ENCODE results near the gene HOXD3.

DNA sequence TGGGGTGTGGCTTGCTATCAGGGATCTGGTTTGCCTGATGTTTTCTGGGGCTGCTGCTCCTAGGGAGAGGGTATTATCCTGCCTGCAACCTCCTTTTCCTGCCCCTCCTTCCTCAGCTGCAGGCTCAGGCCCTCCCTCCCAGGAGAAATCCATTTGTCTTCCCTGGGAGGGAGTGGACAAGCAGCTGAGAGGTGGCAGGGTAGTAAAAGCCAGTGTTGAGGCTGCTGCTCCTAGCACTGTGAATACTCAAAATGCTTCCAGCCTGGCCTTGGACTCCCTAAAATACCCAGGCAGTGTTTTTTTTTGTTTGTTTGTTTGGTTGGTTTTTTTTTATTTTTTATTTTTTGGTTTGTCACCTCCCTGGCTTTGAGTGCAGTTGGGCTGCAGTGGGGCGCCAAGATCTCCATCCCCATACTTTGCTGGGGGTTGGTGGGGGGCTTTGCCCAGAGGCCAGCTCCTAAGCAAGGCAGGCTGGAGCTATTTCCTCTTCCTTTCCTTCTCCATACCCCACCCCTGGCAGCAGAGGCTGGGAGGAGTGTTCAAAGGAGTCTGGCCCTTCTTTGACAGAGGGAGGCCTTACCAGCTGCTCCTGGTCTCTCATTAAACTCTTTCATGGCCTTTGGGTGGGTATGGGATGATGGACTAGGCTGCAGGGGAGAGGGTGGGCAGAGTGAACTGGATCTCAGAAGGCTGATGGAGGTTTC, 13.6 kb downstream of the HOXD3 start:
- TF ChIP-seq TAF1 (conservative IDR thresholded peaks at IDR 0.05), result no peak
- no peak for TF ChIP-seq GABPA (IDR thresholded peaks at IDR 0.05 in 1 of 2, conservative IDR thresholded peaks at IDR 0.05 in 1 of 2)
- no peak for TF ChIP-seq RAD21 (IDR thresholded peaks at IDR 0.05)
- TF ChIP-seq, protein P1, sequence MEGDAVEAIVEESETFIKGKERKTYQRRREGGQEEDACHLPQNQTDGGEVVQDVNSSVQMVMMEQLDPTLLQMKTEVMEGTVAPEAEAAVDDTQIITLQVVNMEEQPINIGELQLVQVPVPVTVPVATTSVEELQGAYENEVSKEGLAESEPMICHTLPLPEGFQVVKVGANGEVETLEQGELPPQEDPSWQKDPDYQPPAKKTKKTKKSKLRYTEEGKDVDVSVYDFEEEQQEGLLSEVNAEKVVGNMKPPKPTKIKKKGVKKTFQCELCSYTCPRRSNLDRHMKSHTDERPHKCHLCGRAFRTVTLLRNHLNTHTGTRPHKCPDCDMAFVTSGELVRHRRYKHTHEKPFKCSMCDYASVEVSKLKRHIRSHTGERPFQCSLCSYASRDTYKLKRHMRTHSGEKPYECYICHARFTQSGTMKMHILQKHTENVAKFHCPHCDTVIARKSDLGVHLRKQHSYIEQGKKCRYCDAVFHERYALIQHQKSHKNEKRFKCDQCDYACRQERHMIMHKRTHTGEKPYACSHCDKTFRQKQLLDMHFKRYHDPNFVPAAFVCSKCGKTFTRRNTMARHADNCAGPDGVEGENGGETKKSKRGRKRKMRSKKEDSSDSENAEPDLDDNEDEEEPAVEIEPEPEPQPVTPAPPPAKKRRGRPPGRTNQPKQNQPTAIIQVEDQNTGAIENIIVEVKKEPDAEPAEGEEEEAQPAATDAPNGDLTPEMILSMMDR (IDR thresholded peaks at IDR 0.05; ENCODE audit: low read depth, low read length, missing input control), result no peak
- TF ChIP-seq YY1 (IDR thresholded peaks at IDR 0.05), result no peak
- TF ChIP-seq, protein P2, sequence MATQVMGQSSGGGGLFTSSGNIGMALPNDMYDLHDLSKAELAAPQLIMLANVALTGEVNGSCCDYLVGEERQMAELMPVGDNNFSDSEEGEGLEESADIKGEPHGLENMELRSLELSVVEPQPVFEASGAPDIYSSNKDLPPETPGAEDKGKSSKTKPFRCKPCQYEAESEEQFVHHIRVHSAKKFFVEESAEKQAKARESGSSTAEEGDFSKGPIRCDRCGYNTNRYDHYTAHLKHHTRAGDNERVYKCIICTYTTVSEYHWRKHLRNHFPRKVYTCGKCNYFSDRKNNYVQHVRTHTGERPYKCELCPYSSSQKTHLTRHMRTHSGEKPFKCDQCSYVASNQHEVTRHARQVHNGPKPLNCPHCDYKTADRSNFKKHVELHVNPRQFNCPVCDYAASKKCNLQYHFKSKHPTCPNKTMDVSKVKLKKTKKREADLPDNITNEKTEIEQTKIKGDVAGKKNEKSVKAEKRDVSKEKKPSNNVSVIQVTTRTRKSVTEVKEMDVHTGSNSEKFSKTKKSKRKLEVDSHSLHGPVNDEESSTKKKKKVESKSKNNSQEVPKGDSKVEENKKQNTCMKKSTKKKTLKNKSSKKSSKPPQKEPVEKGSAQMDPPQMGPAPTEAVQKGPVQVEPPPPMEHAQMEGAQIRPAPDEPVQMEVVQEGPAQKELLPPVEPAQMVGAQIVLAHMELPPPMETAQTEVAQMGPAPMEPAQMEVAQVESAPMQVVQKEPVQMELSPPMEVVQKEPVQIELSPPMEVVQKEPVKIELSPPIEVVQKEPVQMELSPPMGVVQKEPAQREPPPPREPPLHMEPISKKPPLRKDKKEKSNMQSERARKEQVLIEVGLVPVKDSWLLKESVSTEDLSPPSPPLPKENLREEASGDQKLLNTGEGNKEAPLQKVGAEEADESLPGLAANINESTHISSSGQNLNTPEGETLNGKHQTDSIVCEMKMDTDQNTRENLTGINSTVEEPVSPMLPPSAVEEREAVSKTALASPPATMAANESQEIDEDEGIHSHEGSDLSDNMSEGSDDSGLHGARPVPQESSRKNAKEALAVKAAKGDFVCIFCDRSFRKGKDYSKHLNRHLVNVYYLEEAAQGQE (IDR thresholded peaks at IDR 0.05), result no peak

All from liver (tissue), 3 donors.